HEK293T (cell line): ENCODE results near the gene USP3.

Source experiments
- CTCF ChIA-PET: fragments of 350-600 bp; formaldehyde crosslinking; extraction: SDS; loops from one replicate; lab custom pipeline; 2021; ENCODE audit warnings: antibody characterized with exemption, inconsistent platforms; lab: Yijun Ruan, JAX
- POLR2A ChIA-PET: fragments of 350-600 bp; formaldehyde crosslinking; extraction: SDS; loops from one replicate; lab custom pipeline; 2020; ENCODE audit warnings: antibody characterized with exemption, inconsistent platforms; lab: Yijun Ruan, JAX
- DNase-seq: peaks from one replicate; pipeline ENCODE4 v3.0.0; 2012; ENCODE audit warnings: mixed read lengths; ENCODE audit errors: extremely low spot score
- ARNT ChIP-seq: fragments of 450-650 bp; IDR thresholded peaks from 2 replicates; pipeline ENCODE4 v1.6.1; 2017; ENCODE audit warnings: mild to moderate bottlenecking
- BHLHE40 ChIP-seq: fragments of 450-650 bp; IDR thresholded peaks from 2 replicates; pipeline ENCODE4 v1.6.1; 2016; ENCODE audit warnings: mild to moderate bottlenecking, moderate library complexity, borderline replicate concordance
- CTBP1 ChIP-seq: fragments of 450-650 bp; IDR thresholded peaks from 2 replicates; pipeline ENCODE4 v1.6.1; 2016; ENCODE audit warnings: borderline replicate concordance
- ELF4 ChIP-seq: fragments of 450-650 bp; IDR thresholded peaks from 2 replicates; pipeline ENCODE4 v1.6.1; 2017; ENCODE audit warnings: antibody characterized with exemption
- FOXA1 ChIP-seq: fragments of 450-650 bp; IDR thresholded peaks from 2 replicates; pipeline ENCODE4 v1.6.1; 2016; ENCODE audit warnings: mild to moderate bottlenecking
- FOXK2 ChIP-seq: fragments of 450-650 bp; IDR thresholded peaks from 2 replicates; pipeline ENCODE4 v1.6.1; 2016; ENCODE audit warnings: mild to moderate bottlenecking
- FOXM1 ChIP-seq: fragments of 450-650 bp; IDR thresholded peaks from 2 replicates; pipeline ENCODE4 v1.6.1; 2017; ENCODE audit warnings: mild to moderate bottlenecking, borderline replicate concordance
- HDGF ChIP-seq: fragments of 450-650 bp; IDR thresholded peaks from 2 replicates; pipeline ENCODE4 v1.6.1; 2017; ENCODE audit warnings: antibody characterized with exemption, borderline replicate concordance
- L3MBTL2 ChIP-seq: fragments of 450-650 bp; conservative IDR thresholded peaks from 2 replicates; pipeline ENCODE4 v1.6.1; 2016; ENCODE audit warnings: mild to moderate bottlenecking
- LEF1 ChIP-seq: fragments of 450-650 bp; IDR thresholded peaks from 2 replicates; pipeline ENCODE4 v1.6.1; 2017; ENCODE audit warnings: mild to moderate bottlenecking, borderline replicate concordance
- NFRKB ChIP-seq: fragments of 450-650 bp; IDR thresholded peaks from 2 replicates; pipeline ENCODE4 v1.6.1; 2016; ENCODE audit warnings: mild to moderate bottlenecking, moderate library complexity
- SP1 ChIP-seq: fragments of 450-650 bp; IDR thresholded peaks from 2 replicates; pipeline ENCODE4 v1.6.1; 2017
- SUZ12 ChIP-seq: fragments of 450-650 bp; IDR thresholded peaks from 2 replicates; pipeline ENCODE4 v1.6.1; 2016; ENCODE audit warnings: mild to moderate bottlenecking
- TARDBP ChIP-seq: fragments of 450-650 bp; IDR thresholded peaks from 2 replicates; pipeline ENCODE4 v1.6.1; 2016
- ZNF384 ChIP-seq: fragments of 450-650 bp; IDR thresholded peaks from 2 replicates; pipeline ENCODE4 v1.6.1; 2016
- TF ChIP-seq, protein P1 (sequence below): fragments of 450-650 bp; IDR thresholded peaks from 2 replicates; pipeline ENCODE4 v1.6.1; 2016

USP3 gene

DNA sequence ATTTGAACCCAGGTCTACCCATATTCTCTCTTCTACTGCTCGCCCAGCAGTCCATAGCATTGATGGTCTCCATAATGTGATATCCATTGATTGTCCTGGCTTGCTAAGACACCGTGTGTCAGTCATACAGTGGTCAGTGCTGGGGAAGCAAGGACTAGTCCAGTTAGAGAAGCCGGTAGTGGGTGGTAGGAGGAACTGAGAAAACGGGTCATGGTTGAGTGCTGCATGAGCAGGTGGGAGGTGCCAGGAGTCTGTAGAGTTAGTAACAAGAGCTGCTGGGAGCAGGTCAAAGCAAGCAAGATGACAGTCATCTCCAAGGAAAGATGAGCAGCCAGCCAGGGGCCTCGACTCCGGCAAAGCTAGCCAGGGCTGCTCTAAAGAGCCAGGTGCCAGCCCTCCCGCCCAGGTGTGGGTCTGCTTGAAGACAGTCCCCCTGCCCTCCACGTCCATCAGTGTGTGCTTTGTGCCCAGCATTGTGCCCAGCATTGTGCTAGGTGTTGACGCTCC lies 29.5 kb upstream of the USP3 start:
- DNase-seq, result no peak
- TF ChIP-seq BHLHE40 (no peak), L3MBTL2 (no peak), NFRKB (no peak), ZNF384 (no peak), ARNT (no peak), FOXK2 (no peak)

DNA sequence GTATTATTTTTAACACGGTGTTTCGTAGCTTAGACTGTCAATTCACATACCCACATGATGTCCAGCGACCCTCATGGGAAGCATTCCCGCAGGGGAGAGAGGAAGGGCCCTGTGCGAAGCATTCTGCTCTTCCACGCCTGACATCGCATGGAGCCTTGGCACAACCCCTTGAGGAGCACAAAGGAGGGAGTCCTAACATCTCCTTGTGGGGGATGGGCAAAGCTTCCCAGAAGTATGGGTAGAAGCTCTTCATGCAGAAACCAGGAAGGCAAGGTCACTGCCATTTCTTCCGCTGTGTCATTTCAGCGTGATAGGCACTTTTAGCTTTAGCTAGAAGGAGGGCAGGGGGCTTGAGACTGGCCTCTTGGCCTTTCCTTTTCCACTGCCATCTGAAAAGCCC lies 28.7 kb upstream of the USP3 start:
- TF ChIP-seq CTBP1, result no peak
- TF ChIP-seq FOXK2, result no peak
- no peak for TF ChIP-seq SUZ12
- no peak for TF ChIP-seq HDGF
- TF ChIP-seq SP1, result no peak
- TF ChIP-seq ELF4, result no peak
- no peak for TF ChIP-seq LEF1
- no peak for TF ChIP-seq FOXM1
- TF ChIP-seq FOXA1, result no peak
- TF ChIP-seq, protein P1, sequence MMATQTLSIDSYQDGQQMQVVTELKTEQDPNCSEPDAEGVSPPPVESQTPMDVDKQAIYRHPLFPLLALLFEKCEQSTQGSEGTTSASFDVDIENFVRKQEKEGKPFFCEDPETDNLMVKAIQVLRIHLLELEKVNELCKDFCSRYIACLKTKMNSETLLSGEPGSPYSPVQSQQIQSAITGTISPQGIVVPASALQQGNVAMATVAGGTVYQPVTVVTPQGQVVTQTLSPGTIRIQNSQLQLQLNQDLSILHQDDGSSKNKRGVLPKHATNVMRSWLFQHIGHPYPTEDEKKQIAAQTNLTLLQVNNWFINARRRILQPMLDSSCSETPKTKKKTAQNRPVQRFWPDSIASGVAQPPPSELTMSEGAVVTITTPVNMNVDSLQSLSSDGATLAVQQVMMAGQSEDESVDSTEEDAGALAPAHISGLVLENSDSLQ, result no peak
- TF ChIP-seq ARNT, result no peak
- no peak for TF ChIP-seq TARDBP
- TF ChIP-seq L3MBTL2, result no peak
- TF ChIP-seq NFRKB, result no peak
- TF ChIP-seq BHLHE40, result no peak
- no peak for TF ChIP-seq ZNF384
- no peak for DNase-seq
- POLR2A ChIA-PET, result no interaction called here
- CTCF ChIA-PET, result interaction anchor here (1.4 kb wide), 1 partner anchor 9 kb away, joined by 3 read pairs; no protein-coding TSS in a partner anchor

More for the DNA sequence above, 29.5 kb upstream of the USP3 start:
- ChIA-PET CTCF (no interaction called here), POLR2A (no interaction called here)

DNA sequence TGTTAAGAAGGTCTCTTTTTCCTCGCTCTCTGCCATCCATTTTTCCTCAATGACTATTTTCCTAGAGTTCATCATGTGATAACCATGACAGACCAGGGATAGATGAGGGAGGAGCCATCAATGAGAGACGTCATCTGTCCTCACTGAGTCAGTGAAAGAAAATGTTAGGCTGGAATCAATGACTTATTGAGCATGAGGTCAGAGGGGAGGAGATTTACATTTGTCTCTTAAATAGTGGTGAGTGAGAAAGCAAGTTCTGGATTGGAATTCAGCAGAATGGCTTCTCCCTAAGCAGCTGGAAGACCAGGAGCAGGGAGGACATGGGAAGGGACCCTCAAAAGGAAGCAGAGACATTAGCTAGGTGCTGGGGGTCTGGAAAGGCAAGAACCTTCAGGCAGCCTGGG lies 28.2 kb upstream of the USP3 start:
- DNase-seq, result no peak
- CTCF ChIA-PET, result interaction anchor here (1.4 kb wide), 1 partner anchor 10 kb away, joined by 3 read pairs; no protein-coding TSS in a partner anchor
- TF ChIP-seq, protein P1, result peak; percentile 24; the same call in 1 of the 2 replicates
- no peak for TF ChIP-seq NFRKB
- POLR2A ChIA-PET, result no interaction called here

DNA sequence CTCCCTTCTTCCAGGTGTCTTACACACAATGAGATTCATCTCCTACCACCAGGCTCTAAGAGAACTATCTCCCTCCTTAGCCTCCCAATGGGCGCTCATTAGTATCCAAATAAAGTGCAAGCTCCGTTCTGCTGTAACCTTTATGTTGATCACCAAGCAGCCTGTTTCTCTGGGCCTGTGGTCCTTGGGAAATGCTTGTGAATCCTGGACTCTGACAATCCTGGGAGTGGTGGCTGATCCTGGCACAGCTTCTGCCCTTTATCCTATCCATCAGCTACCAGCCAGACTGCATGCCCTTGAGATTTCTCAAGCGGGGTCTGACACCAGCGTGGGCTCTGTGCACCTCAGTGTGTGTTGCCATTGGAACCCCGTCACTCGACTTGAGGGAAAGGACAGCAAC lies 26.1 kb upstream of the USP3 start:
- ChIA-PET POLR2A (no interaction called here), CTCF (interaction anchor here (1.0 kb wide), 2 partner anchors 9 to 12 kb away, joined by 4 read pairs; no protein-coding TSS in a partner anchor)
- DNase-seq, result no peak
- TF ChIP-seq ZNF384 (no peak), FOXA1 (no peak), HDGF (no peak), BHLHE40 (no peak), ELF4 (no peak), SP1 (no peak), NFRKB (no peak), L3MBTL2 (no peak)

DNA sequence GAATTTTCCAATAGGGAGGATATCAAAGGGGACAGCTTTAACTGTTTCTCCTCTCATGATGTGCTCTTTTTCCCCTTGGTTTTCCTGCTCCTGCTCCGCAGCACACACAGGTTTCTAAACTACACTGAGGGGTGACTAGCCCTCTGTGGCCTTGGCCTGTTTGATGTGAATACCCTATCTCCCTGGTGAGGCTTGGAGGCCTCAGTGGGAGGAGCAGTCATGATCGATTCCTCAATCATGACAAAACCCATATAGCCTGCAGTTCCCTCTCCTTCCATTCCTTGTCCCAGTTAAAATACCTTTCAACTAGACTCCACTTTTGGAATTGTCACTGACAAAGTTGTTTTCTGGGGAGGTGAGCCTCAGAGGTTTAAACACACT lies 24.0 kb upstream of the USP3 start:
- POLR2A ChIA-PET, result no interaction called here
- no peak for TF ChIP-seq FOXA1
- TF ChIP-seq ARNT, result no peak
- CTCF ChIA-PET, result no interaction called here
- DNase-seq, result no peak

DNA sequence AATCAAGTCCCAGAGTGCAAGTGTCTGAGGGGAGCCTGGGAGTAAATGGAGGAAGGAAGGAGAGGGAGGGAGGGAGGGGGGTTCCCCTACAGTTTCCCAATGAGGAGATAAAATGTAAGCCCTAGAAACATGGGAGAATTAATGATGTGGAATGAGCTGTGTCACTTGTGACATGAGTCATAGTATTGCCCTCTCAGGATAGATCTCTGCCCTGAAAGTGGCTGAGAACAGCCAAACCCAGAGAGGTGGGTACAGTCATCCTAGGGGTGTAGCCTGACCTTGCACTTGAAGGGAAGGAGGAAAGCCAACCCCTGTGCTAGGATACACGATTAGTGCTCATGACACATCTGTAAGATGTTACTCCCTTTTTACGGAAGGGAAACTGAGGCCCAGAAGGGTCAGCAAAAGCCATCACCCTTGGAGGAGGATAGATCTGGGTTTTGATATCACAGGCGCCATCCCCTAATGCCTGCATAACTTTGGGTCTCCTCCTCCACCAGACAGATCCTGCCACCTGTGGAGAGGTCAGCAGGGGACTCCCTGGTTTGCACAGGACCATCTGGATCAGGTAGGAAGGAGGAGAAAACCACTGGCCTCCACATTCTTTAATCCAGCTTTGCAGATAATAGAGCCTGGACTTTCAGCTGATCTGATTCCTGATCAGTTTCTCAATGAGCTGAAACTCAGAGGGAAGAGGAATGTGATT lies 23.1 kb upstream of the USP3 start:
- TF ChIP-seq FOXK2 (no peak), SP1 (no peak), FOXM1 (no peak), ARNT (no peak), SUZ12 (no peak)
- POLR2A ChIA-PET, result no interaction called here
- CTCF ChIA-PET, result no interaction called here
- no peak for DNase-seq

DNA sequence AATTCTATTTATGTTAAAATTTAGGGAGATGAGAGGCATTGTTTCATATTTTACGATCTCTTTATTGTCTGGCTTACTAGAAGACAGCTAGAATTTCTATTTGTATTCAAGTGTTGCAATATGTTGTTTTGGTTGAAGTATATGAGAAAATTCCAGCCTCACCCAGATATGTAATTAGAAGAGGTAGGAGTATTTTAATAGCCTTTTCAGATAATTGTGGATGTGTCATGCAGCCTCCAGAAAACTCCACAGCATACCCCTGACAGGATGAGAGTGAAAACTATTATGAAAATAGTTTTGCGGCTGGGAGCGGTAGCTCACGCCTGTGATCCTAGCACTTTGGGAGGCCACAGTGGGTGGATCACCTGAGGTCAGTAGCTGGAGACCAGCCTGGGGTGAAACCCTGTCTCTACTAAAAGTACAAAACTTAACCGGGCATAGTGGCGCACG lies 21.5 kb upstream of the USP3 start:
- DNase-seq, result no peak
- TF ChIP-seq FOXK2 (no peak), SUZ12 (no peak), CTBP1 (no peak), ZNF384 (no peak), BHLHE40 (no peak), FOXM1 (no peak), NFRKB (no peak), SP1 (no peak), ARNT (no peak), L3MBTL2 (no peak), LEF1 (no peak)
- TF ChIP-seq, protein P1, result no peak
- POLR2A ChIA-PET, result no interaction called here

More for the DNA sequence above, 21.5 kb upstream of the USP3 start:
- CTCF ChIA-PET, result interaction anchor here (1.2 to 1.5 kb wide), 2 partner anchors 12 to 15 kb away, joined by 3 to 4 read pairs; no protein-coding TSS in a partner anchor
